UCSD-AML1 (cell line): Measurements from ENCODE around the gene SERP2.

Source experiments
- DNase-seq: peaks from one replicate; lab custom pipeline; 2025; ENCODE audit not compliant: unreplicated experiment; lab: John Stamatoyannopoulos, UW

SERP2 gene

DNA sequence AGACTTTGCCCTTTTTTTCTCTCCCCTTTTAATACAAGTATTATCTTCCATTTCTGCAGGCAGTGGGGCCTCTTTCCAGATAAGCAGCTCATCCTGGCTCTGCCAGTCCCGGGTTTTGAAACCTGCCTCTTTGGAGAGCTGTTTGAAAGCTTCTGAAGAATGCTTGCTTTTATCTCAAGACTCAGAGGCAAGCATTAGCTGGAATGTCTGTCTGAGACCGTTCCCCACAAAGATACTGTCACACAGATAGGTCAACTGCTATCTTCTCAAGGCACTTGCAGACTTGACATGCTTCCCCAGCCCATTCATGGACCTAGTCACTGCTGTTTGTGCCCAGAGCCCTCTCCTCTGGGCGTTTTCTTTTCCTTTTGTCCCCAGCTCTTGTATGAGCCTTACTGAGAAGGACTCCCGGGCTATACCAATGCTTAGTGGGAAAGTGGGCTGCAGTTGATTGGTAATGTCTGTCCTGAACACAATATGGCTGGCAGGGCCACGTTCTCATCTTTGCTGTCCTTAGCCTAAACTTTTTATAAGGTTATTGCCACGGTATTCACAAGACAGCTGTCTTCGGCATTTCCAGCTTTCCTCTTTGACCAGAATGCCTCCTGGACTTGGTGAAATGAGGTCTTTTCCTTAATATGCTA lies 13.4 kb downstream of the SERP2 start:
- DNase-seq: no peak

DNA sequence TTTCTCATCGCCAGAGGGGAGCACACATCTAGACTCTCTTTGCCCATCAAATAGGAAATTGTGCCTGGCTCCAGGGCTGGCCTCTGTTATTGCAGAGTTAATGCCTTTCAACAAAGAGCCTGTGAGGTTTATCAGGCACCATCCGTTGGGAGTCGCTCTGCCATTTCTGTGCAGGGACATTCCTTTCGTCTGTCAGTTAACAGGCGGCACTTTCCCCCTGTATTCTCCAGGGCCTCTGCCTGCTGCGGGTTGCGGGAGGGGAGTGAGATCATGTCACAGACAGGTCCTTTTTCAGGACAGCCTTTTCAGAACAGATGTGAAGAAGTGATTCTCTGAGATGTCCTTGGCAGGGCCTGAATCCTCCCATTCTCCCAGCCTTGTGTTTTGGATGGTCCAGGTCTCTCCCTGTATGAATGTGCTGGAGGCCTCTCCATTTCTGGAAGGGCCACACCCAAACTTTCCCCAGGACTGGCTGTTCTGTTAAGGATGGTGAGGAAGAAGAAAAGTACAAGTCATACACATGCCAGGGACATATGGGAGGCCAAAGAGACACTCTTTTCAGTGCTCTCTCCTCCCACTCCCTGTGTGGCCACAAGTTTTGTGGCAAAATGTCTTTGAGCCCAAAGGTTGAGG lies 14.9 kb downstream of the SERP2 start:
- no peak for DNase-seq

GRCh38 chr13:44389060-44389666 lies 15.5 kb downstream of the SERP2 start:
- DNase-seq: no peak

DNA sequence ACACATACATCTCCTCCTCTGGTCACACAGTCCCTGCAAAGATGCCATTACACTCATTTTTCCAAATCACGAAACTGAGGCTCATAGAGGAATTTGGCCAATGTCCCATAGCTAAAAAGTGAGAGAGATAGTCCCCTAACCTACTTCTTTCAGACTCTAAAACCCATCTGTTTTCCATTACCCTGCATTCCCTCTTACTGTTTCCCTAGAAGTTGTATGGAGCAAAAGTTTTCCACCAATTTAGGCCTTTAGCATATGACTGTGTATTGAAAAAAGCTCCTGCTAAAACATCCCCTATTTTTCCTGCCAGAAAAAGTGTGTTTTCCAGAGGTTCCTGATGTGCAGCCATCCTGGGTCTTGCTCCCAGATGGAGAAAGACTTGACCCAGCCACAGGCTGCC lies 16.3 kb downstream of the SERP2 start:
- no peak for DNase-seq

GRCh38 chr13:44393391-44393790 lies 19.8 kb downstream of the SERP2 start:
- peak; percentile 58 for DNase-seq

DNA sequence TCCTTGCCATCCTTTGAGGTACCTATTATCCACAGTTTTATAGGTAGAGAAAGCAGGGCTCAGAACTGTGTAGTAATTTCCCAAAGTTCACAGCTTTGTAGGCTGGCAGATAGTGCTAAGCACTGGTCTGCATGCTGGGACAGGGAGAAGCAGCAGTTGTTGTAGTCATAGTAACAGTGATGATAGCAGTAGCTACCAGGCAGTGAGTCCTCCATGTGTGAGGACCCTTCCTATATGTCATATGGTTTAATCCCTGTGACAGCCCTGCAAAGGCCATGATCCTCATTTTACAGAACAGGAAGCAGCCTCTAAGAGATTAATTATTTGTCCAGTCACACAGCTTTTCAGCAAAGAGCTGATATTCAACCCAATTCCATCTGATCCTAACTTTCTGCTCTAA lies 21.0 kb downstream of the SERP2 start:
- no peak for DNase-seq

DNA sequence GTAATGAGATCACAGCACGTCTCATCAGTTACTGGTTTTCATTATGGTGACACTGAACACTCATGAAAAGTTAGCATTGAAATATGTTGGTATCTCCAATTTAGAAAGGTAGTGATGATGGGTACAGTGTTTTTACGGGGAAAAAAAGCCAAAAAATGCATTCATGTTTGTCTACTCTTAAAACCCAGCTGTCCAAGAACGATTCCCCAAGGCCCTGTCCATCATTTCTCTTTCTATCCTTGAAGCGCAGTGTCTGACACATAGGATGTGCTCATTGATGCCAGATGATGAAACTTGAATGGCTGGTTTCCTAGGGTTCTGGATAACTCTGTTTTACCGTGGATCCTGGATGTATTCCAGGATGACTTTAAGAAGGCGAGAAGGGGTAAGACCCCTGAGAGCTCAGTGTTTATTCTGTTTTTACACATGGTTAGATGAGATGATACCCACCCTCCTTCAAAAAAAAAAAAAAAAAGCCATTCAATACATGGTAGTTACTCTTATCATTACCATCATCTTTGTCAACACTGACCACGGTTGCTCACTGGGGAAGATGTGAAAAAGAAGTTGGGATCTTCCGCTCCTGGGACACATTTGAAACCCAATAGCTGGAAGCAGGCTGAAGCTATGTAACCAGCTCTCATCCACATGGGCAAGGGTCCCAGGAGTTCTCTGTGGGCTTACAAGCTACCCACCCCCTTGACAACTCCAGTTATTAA lies 22.5 kb downstream of the SERP2 start:
- DNase-seq: no peak

DNA sequence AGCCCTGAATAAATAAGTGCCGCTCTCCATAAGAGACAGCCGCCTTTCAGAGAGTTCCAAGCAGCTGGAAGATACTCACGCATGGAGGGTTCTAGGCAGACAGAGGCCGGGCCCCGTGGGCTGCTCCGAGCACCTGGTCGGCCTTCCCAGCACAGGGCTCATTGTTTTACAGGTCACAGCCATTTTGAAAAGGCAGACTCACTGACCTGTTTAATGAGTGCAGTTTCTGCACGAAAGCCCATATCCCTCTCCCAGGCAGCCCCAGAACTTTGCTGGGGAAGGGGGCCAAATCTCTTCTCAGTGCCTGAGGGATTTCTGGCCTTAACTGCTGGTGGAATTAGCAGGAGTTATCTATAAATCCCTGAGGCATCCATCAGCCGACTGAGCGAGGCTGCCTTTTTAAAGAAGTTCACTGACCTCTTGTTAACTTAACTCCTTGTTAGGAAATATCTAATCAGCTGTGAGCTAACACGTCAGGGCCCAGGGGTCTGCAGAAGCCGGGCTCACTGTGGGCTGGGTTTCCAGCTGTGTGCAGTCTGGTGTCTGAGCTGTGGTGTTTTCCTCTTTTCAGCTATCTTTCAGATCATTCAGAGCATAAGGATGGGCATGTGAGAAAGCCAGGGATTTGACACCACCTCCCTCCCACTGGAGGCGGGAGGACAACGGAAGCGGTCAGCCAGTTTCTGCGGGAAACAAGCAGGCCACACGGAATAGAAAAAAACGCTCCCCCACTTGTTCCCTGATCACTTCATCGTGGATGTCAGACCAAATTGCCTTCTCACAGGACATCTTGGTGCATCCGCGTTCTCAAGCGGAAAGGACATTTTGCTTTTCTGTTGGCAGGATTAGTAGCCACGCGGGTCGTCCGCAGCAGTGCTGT lies 23.3 kb downstream of the SERP2 start:
- no peak for DNase-seq

GRCh38 chr13:44397766-44398223 lies 24.2 kb downstream of the SERP2 start:
- peak; percentile 24 for DNase-seq

GRCh38 chr13:44398606-44399005 lies 25.0 kb downstream of the SERP2 start:
- DNase-seq: no peak

DNA sequence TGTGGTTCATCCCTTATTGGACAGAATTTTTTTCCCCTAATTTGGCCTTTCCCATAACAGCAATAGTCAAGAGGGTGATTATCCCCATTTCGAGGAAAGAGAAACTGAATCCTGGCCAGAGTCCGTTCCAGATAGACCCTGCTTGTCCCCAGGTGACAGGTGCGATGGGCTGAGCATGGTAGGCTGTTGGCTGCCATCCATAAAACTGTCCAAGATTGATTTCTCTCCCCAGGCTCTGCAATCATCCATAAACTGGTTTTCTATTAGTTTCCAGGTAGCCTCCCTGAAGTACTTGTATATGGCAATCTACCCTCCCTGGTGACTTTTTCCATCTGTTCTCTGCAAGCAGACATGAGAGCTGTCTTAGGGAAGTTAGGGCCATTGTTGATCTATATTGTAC lies 25.4 kb downstream of the SERP2 start:
- no peak for DNase-seq

DNA sequence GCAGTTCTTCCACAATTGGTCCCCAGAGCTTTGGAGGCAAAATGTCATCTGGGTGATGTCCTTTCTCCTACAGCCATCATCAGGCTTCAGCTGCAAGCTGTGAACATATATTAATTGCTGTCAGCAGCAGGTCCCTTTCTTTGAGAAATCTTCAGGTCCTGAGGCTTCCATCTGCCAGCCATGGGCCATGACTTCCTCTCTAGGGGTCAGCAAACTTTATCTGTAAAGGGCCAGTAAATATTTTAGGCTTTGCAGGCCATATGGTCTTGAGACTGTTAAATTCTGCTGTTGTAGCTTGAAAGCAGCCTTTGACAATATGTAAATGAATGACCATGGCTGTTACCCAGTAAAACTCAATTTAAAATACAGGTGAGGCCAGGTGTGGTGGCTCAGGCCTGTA lies 27.1 kb downstream of the SERP2 start:
- DNase-seq: no peak

DNA sequence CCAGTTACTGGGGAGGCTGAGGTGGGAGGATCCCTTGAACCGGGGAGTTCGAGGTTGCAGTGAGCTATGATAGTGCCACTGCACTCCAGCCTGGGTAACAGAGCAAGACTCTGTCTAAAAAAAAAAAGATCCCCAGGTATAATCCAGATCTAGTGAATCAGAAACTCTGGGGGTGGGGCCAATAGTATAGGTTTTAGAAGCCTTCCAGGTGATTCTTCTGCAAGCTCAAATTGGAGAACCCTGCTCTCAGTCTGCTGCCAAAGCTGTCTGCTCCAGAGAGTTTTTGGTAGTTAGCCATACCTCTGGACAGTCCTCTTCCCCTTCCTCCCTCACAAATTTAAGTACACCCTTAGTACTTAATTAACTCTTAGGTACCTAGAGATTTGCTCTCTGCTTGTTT lies 28.0 kb downstream of the SERP2 start:
- no peak for DNase-seq

- no peak for DNase-seq
These were observed 29.3 kb downstream of the SERP2 start for GRCh38 chr13:44402899-44403445.

- DNase-seq: no peak
These were observed 29.9 kb downstream of the SERP2 start for GRCh38 chr13:44403461-44404056.

GRCh38 chr13:44404261-44405132 lies 30.9 kb downstream of the SERP2 start:
- no peak for DNase-seq

GRCh38 chr13:44406617-44407016 lies 33.0 kb downstream of the SERP2 start:
- peak; percentile 57 for DNase-seq

GRCh38 chr13:44407379-44407778 lies 33.8 kb downstream of the SERP2 start:
- DNase-seq: no peak

DNA sequence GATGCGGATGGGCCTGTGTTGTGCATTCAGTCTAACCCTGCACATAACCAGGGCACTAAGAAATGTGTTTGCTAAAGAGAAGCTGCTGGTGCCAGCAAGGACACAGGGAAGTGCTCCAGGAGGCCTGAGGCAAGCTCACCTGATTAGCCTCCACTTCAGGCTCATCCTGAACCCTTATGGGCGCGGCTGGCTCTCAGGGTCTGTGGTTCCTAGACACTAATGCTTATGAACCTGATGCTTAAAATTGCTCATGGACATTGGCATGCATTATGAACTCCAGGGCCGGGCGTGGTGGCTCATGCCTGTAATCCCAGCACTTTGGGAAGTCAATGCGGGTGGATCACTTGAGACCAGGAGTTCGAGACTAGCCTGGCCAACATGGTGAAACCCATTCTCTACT lies 34.3 kb downstream of the SERP2 start:
- DNase-seq: no peak
